Measurements from ENCODE around the gene INSYN2A.

The INSYN2A gene

GRCh38 chr10:127216786-127217185 lies 20.4 kb upstream of the INSYN2A start:
- no peak for TF ChIP-seq CTCF (IDR thresholded peaks at IDR 0.05; ENCODE audit: low read depth, low read length, missing control alignments)

GRCh38 chr10:127216274-127216673 lies 19.9 kb upstream of the INSYN2A start:
- DNase-seq (ENCODE audit: low read depth), result no peak
- in situ Hi-C loops (cut with HindIII; ENCODE audit: low sequenced_read_pairs), result no loop called here
- H3K4me3 ChIP-seq (ENCODE audit: low read depth, low read length), result no peak overlapping the region
- no peak for TF ChIP-seq CTCF (IDR thresholded peaks at IDR 0.05; ENCODE audit: low read depth, low read length, missing control alignments)

More at GRCh38 chr10:127216786-127217185, 20.4 kb upstream of the INSYN2A start:
- in situ Hi-C loops (cut with HindIII; ENCODE audit: low sequenced_read_pairs), result no loop called here
- H3K4me3 ChIP-seq (ENCODE audit: low read depth, low read length), result no peak overlapping the region
- no peak for DNase-seq (ENCODE audit: low read depth)

- no peak overlapping the region for H3K4me3 ChIP-seq (ENCODE audit: low read depth, low read length)
- DNase-seq (ENCODE audit: low read depth), result no peak
- in situ Hi-C loops (cut with HindIII; ENCODE audit: low sequenced_read_pairs), result no loop called here
- no peak for TF ChIP-seq CTCF (IDR thresholded peaks at IDR 0.05; ENCODE audit: low read depth, low read length, missing control alignments)
Observed at GRCh38 chr10:127215866-127216265, 19.5 kb upstream of the INSYN2A start.

GRCh38 chr10:127210936-127211466 lies 14.6 kb upstream of the INSYN2A start:
- no peak overlapping the region for H3K4me3 ChIP-seq (ENCODE audit: low read depth, low read length)
- in situ Hi-C loops (cut with HindIII; ENCODE audit: low sequenced_read_pairs), result no loop called here
- no peak for TF ChIP-seq CTCF (IDR thresholded peaks at IDR 0.05; ENCODE audit: low read depth, low read length, missing control alignments)
- no peak for DNase-seq (ENCODE audit: low read depth)

- no peak overlapping the region for H3K4me3 ChIP-seq (ENCODE audit: low read depth, low read length)
- in situ Hi-C loops (cut with HindIII; ENCODE audit: low sequenced_read_pairs), result no loop called here
- DNase-seq (ENCODE audit: low read depth), result no peak
- no peak for TF ChIP-seq CTCF (IDR thresholded peaks at IDR 0.05; ENCODE audit: low read depth, low read length, missing control alignments)
Observed at GRCh38 chr10:127207081-127207480, 10.7 kb upstream of the INSYN2A start.

GRCh38 chr10:127203067-127203466 lies 6.7 kb upstream of the INSYN2A start:
- in situ Hi-C loops (cut with HindIII; ENCODE audit: low sequenced_read_pairs), result no loop called here
- DNase-seq (ENCODE audit: low read depth), result no peak
- TF ChIP-seq CTCF (IDR thresholded peaks at IDR 0.05; ENCODE audit: low read depth, low read length, missing control alignments), result no peak
- H3K4me3 ChIP-seq (ENCODE audit: low read depth, low read length), result no peak overlapping the region

GRCh38 chr10:127200646-127201045 lies 4.3 kb upstream of the INSYN2A start:
- H3K4me3 ChIP-seq (ENCODE audit: low read depth, low read length), result no peak overlapping the region
- DNase-seq (ENCODE audit: low read depth), result no peak
- no peak for TF ChIP-seq CTCF (IDR thresholded peaks at IDR 0.05; ENCODE audit: low read depth, low read length, missing control alignments)
- in situ Hi-C loops (cut with HindIII; ENCODE audit: low sequenced_read_pairs), result no loop called here
